SU-DHL-6 (cell line): ENCODE measurements around the gene SIRPD.
"Not testable (repeated sequence)": the region's sequence is repeated elsewhere in the genome, so short reads cannot be mapped to it uniquely, and the experiment has no call there.

ENCODE experiments used
- H2AFZ ChIP-seq: fragments of 200-600 bp; sonication (generic); 2 replicates; pipeline ENCODE4 v1.6.1; 2014; ENCODE audit warnings: low read depth, mild to moderate bottlenecking, moderate library complexity, mixed read lengths, antibody characterized with exemption, low read length; ENCODE audit not compliant: severe bottlenecking
- H3F3A ChIP-seq: fragments of 200-600 bp; shearing (Covaris generic); 2 replicates; pipeline ENCODE4 v1.6.0; 2016; ENCODE audit warnings: antibody characterized with exemption, mild to moderate bottlenecking; ENCODE audit not compliant: insufficient read depth
- H3K27ac ChIP-seq: fragments of 200-600 bp; sonication (generic); 2 replicates; pipeline ENCODE4 v1.5.1; 2016; ENCODE audit warnings: low read depth, mild to moderate bottlenecking, low read length, moderate library complexity, mixed read lengths
- H3K27me3 ChIP-seq: fragments of 200-600 bp; sonication (generic), shearing (Covaris generic); 2 replicates; pipeline ENCODE4 v1.6.0; 2014; ENCODE audit warnings: mild to moderate bottlenecking, low read length
- H3K36me3 ChIP-seq: fragments of 200-600 bp; sonication (generic); 2 replicates; pipeline ENCODE4 v1.6.1; 2014; ENCODE audit warnings: mild to moderate bottlenecking, low read length, mixed read lengths
- H3K4me2 ChIP-seq: fragments of 300-600, 200-600 bp; shearing (Covaris generic), sonication (generic); 2 replicates; pipeline ENCODE4 v1.6.0; 2014; ENCODE audit warnings: low read length, low read depth, mild to moderate bottlenecking; ENCODE audit not compliant: poor library complexity, severe bottlenecking
- H3K4me3 ChIP-seq: fragments of 200-600 bp; sonication (generic); 2 replicates; pipeline ENCODE4 v1.5.1; 2014; ENCODE audit warnings: antibody characterized with exemption, low read length, mild to moderate bottlenecking, mixed read lengths; ENCODE audit not compliant: insufficient read depth, poor library complexity, severe bottlenecking
- H3K79me2 ChIP-seq: fragments of 200-600 bp; sonication (generic); 2 replicates; pipeline ENCODE4 v1.6.1; 2014; ENCODE audit warnings: mild to moderate bottlenecking, low read length, moderate library complexity; ENCODE audit not compliant: insufficient read depth
- H3K9ac ChIP-seq: fragments of 200-600 bp; sonication (generic); 2 replicates; pipeline ENCODE4 v1.7.0; 2014; ENCODE audit warnings: mild to moderate bottlenecking, low read length
- H3K9me2 ChIP-seq: fragments of 200-600 bp; sonication (generic); replicated peaks from 2 replicates; pipeline ENCODE4 v1.6.1; 2014; ENCODE audit warnings: low read length; ENCODE audit not compliant: insufficient read depth
- H3K9me3 ChIP-seq: fragments of 200-600 bp; sonication (generic); 2 replicates; pipeline ENCODE4 v1.6.1; 2014; ENCODE audit warnings: low read length, mixed read lengths; ENCODE audit not compliant: insufficient read depth
- H4K20me1 ChIP-seq: fragments of 200-600 bp; sonication (generic); 2 replicates; pipeline ENCODE4 v1.6.1; 2014; ENCODE audit warnings: low read depth, mild to moderate bottlenecking, antibody characterized with exemption, low read length, moderate library complexity, mixed read lengths
- CTCF ChIP-seq: fragments of 200-600 bp; sonication (generic); IDR thresholded peaks from one replicate; pipeline ENCODE4 v1.5.1; 2017; ENCODE audit warnings: antibody characterized with exemption, mild to moderate bottlenecking, low read length, moderate library complexity; ENCODE audit not compliant: insufficient read depth, poor library complexity, severe bottlenecking
- EZH2phosphoT487 ChIP-seq: fragments of 200-600 bp; sonication (generic), shearing (Covaris generic); conservative IDR thresholded peaks from 2 replicates; pipeline ENCODE4 v1.6.1; 2018; ENCODE audit warnings: mild to moderate bottlenecking, antibody characterized with exemption, low read length, moderate library complexity, mixed read lengths

Gene SIRPD

GRCh38 chr20:1577906-1578305, 20.4 kb upstream of the SIRPD start:
- no peaks in the 10 kb centered on the region for H3F3A ChIP-seq
- H3K9ac ChIP-seq = no peak overlapping the region
- no peaks in the 10 kb centered on the region for H3K27me3 ChIP-seq
- no peak overlapping the region for H3K4me2 ChIP-seq
- no peaks in the 10 kb centered on the region for H3K9me3 ChIP-seq
- no peaks in the 10 kb centered on the region for H4K20me1 ChIP-seq
- no peaks in the 10 kb centered on the region for H3K9me2 ChIP-seq
- H3K4me3 ChIP-seq = no peak overlapping the region
- H3K27ac ChIP-seq = no peak overlapping the region
- H2AFZ ChIP-seq = no peak overlapping the region
- TF ChIP-seq EZH2phosphoT487 = no peak
- TF ChIP-seq CTCF = no peak
- no peaks in the 10 kb centered on the region for H3K79me2 ChIP-seq
- no peaks in the 10 kb centered on the region for H3K36me3 ChIP-seq

GRCh38 chr20:1577313-1577712, 19.8 kb upstream of the SIRPD start:
- not testable (repeated sequence) for H4K20me1 ChIP-seq, H3K79me2 ChIP-seq, H3K9ac ChIP-seq, H3K9me3 ChIP-seq, H3K27me3 ChIP-seq, H3F3A ChIP-seq, H2AFZ ChIP-seq, H3K27ac ChIP-seq, H3K9me2 ChIP-seq, H3K4me3 ChIP-seq, H3K4me2 ChIP-seq, H3K36me3 ChIP-seq

- Histone ChIP-seq H3K9ac (no peak overlapping the region), H3K27me3 (no peaks in the 10 kb centered on the region), H3F3A (no peaks in the 10 kb centered on the region), H3K79me2 (no peaks in the 10 kb centered on the region), H3K27ac (no peak overlapping the region), H3K9me3 (no peaks in the 10 kb centered on the region), H3K9me2 (no peaks in the 10 kb centered on the region), H2AFZ (no peak overlapping the region), H4K20me1 (no peaks in the 10 kb centered on the region), H3K36me3 (no peaks in the 10 kb centered on the region), H3K4me2 (no peak overlapping the region), H3K4me3 (no peak overlapping the region)
- TF ChIP-seq CTCF = no peak
- no peak for TF ChIP-seq EZH2phosphoT487
These were observed 19.1 kb upstream of the SIRPD start for GRCh38 chr20:1576641-1577040.

GRCh38 chr20:1576003-1576402, 18.5 kb upstream of the SIRPD start:
- H3K4me2 ChIP-seq, H3K27me3 ChIP-seq, H3K9me2 ChIP-seq, H3K27ac ChIP-seq, H3K36me3 ChIP-seq, H3K9ac ChIP-seq, H3K9me3 ChIP-seq, H3K4me3 ChIP-seq, H3K79me2 ChIP-seq, H3F3A ChIP-seq, H4K20me1 ChIP-seq, H2AFZ ChIP-seq: not testable (repeated sequence)

GRCh38 chr20:1571583-1571982, 14.1 kb upstream of the SIRPD start:
- H3K27me3 ChIP-seq, H3F3A ChIP-seq, H3K36me3 ChIP-seq, H3K9me3 ChIP-seq, H2AFZ ChIP-seq, H3K9me2 ChIP-seq, H3K4me3 ChIP-seq, H3K9ac ChIP-seq, H3K27ac ChIP-seq, H4K20me1 ChIP-seq, H3K4me2 ChIP-seq, H3K79me2 ChIP-seq: not testable (repeated sequence)
